Spleen (tissue), 11 donors: Measurements from ENCODE around the gene ZSCAN26. TPM values are rescaled to one million over a fixed set of nuclear protein-coding genes. Genes with fewer than 3 reads are reported as not detected.
A peak's percentile ranks its signal among the peaks of the same experiment; 100 is the strongest.

Source experiments
- DNase-seq: peaks from one replicate; pipeline ENCODE4 v3.0.0-alpha.2; 2020
- H3K27ac ChIP-seq, 8 donors: fragments of 200-600 bp; sonication (generic) in 7 of 8; 1 replicate in 4 of 8; 2 replicates in 4 of 8; pipeline versions ENCODE4 v1.5.0 to v1.8.0; 2016 to 2021; ENCODE audit warnings: inconsistent platforms in 4 of 8, mild to moderate bottlenecking in 4 of 8, moderate library complexity in 1 of 8
- H3K27me3 ChIP-seq, 7 donors: fragments of 200-600 bp; sonication (generic) in 6 of 7; replicated peaks in 1 of 7; 1 replicate in 4 of 7; 2 replicates in 3 of 7; pipeline versions ENCODE4 v1.5.0 to v1.8.0; 2016 to 2021; ENCODE audit warnings: inconsistent platforms in 3 of 7, mild to moderate bottlenecking in 1 of 7
- H3K36me3 ChIP-seq, 6 donors: fragments of 200-600 bp; sonication (generic) in 5 of 6; 1 replicate in 4 of 6; 2 replicates in 2 of 6; pipeline versions ENCODE4 v1.5.0 to v1.8.0; 2016 to 2021; ENCODE audit warnings: inconsistent platforms in 2 of 6
- H3K4me1 ChIP-seq, 6 donors: fragments of 200-600 bp; sonication (generic) in 5 of 6; 1 replicate in 3 of 6; 2 replicates in 3 of 6; pipeline versions ENCODE4 v1.5.0 to v1.8.0; 2016 to 2021; ENCODE audit warnings: inconsistent platforms in 3 of 6
- H3K4me3 ChIP-seq, 8 donors: fragments of 200-600 bp; sonication (generic) in 7 of 8; 1 replicate in 4 of 8; 2 replicates in 4 of 8; pipeline versions ENCODE4 v1.5.0 to v1.8.0; 2016 to 2021; ENCODE audit warnings: inconsistent platforms in 4 of 8, mild to moderate bottlenecking in 4 of 8, moderate library complexity in 2 of 8
- H3K9me3 ChIP-seq, 8 donors: fragments of 200-600 bp; sonication (generic) in 7 of 8; 1 replicate in 4 of 8; 2 replicates in 4 of 8; pipeline versions ENCODE4 v1.5.0 to v1.8.0; 2016 to 2021; ENCODE audit warnings: inconsistent platforms in 4 of 8
- CTCF ChIP-seq, 11 experiments: fragments of 200-600 bp in 7 of 11; fragments of 450-650 bp in 4 of 11; sonication (generic) in 4 of 11; IDR thresholded peaks in 8 of 11; conservative IDR thresholded peaks in 3 of 11; 1 replicate in 7 of 11; 2 replicates in 4 of 11; pipeline versions ENCODE4 v1.4.0 to v1.8.0; 2016 to 2021; ENCODE audit warnings: antibody characterized with exemption in 11 of 11, inconsistent platforms in 4 of 11, mild to moderate bottlenecking in 1 of 11
- POLR2A ChIP-seq, 3 donors: fragments of 450-650 bp; IDR thresholded peaks; one replicate each; pipeline ENCODE4 v1.5.1; 2017; ENCODE audit warnings: antibody characterized with exemption in 3 of 3, mild to moderate bottlenecking in 1 of 3
- POLR2AphosphoS5 ChIP-seq, 3 donors: sonication (generic); formaldehyde crosslinking; IDR thresholded peaks; one replicate each; pipeline ENCODE4 v1.5.1; 2017; ENCODE audit warnings: antibody characterized with exemption in 3 of 3
- WGBS, 5 donors: extraction: QIAGEN DNeasy Blood & Tissue Kit in 3 of 5; methylation state at CpG; one replicate each; pipeline versions ENCODE4 v1.1.5 to v1.1.7; 2013 to 2018; 5-methylcytosine and 5-hydroxymethylcytosine counted together
- intact Hi-C: fragments of 100-400 bp; cut with DNase I; formaldehyde crosslinking; loops from one replicate; pipeline ENCODE4 v1.15.0; 2023; ENCODE audit warnings: low total_unique reads
- polyA plus RNA-seq, 3 donors: library from polyadenylated mRNA; stranded (reverse); fragments of 200-250 nt; gene quantifications; one replicate each; pipeline ENCODE4 v1.2.1, GENCODE V29; 2013
- total RNA-seq, 7 donors: library from RNA; depleted of rRNA in 3 of 7; stranded (reverse); fragments of >200 nt in 3 of 7; fragmentation: NEBNext Ultra II Directional in 4 of 7; extraction: Animal tissue kit (Norgen Biotek cat#: 25700) in 4 of 7; gene quantifications; one replicate each; pipeline versions ENCODE4 v1.1.0 to v1.2.1, GENCODE V29; 2016 to 2021
- donor health status: healthy with polysubstance abuse.
- donor health status: DM: no; HTN: no; CAD: no; lungs with moderate emphysema.
- donor health status: DM: no; HTN: no; CAD: no.
- donor health status: Bipolar disorder and iron deficiency.
- donor health status: healthy.
- donor health status: DM: no; HTN: no; CAD: no.
- donor health status: DM: yes; HTN: yes; CAD: no.

ZSCAN26 gene
- total and polyA plus RNA-seq, 10 donors: 9.5 to 46.3 (median 20.3) TPM

- no peaks in the 10 kb centered on the region for H3K9me3 ChIP-seq
- intact Hi-C loops: no loop called here
- WGBS, 5 donors: 7 to 11% (median 9%) methylated on average over 5 of the region's 5 CpGs
- H3K27ac ChIP-seq: peak overlapping the region; percentile 85 to 94 (median 88)
- DNase-seq: no peak
- H3K4me1 ChIP-seq: peaks cover 11 to 44% (median 30%) of the 10 kb centered on the region in 6 donors
- peaks cover 0 to 4% (median 0%) of the 10 kb centered on the region in 6 donors for H3K36me3 ChIP-seq
- peak overlapping the region; percentile 59 to 78 (median 68) for H3K4me3 ChIP-seq
- TF ChIP-seq CTCF (IDR thresholded peaks at IDR 0.05 in 8 of 11, conservative IDR thresholded peaks at IDR 0.05 in 3 of 11) (no peak), POLR2AphosphoS5 (IDR thresholded peaks at IDR 0.05) (no peak), POLR2A (IDR thresholded peaks at IDR 0.05) (no peak)
- no peaks in the 10 kb centered on the region for H3K27me3 ChIP-seq
Observed at GRCh38 chr6:28266563-28266961, 381 bp upstream of the ZSCAN26 start.

DNA sequence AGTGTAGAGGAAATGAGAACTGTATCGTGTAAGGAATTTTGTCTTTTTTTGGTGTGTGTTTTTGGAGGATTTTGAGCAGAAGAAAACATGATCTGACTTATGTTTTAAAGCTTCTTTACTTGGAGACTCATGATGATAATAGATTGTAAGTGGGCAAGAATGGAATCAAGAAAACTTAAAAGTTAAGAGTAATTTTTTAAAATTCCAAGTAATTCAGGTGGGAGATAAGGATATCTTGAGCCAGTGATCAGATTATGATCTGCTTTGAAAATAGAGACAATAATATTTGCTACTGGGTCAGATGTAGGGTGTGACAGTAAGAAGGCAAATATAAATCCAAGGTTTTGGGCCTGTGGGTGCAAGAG is 734 bp downstream of the ZSCAN26 start:
- no peak for DNase-seq
- 2 to 7% (median 3%) methylated on average over 1 of the region's 1 CpG for WGBS, 5 donors
- Histone ChIP-seq H3K9me3 (no peaks in the 10 kb centered on the region), H3K27ac (peak overlapping the region in 7 of 8 donors; percentile 87 to 94 (median 89)), H3K4me1 (peaks cover 11 to 44% (median 30%) of the 10 kb centered on the region in 6 donors), H3K4me3 (peak overlapping the region; percentile 59 to 78 (median 68)), H3K27me3 (no peaks in the 10 kb centered on the region), H3K36me3 (peaks cover 0 to 15% (median 10%) of the 10 kb centered on the region in 6 donors)
- TF ChIP-seq POLR2A (IDR thresholded peaks at IDR 0.05): no peak
- no peak for TF ChIP-seq CTCF (IDR thresholded peaks at IDR 0.05 in 8 of 11, conservative IDR thresholded peaks at IDR 0.05 in 3 of 11)
- no peak for TF ChIP-seq POLR2AphosphoS5 (IDR thresholded peaks at IDR 0.05)
- intact Hi-C loops: no loop called here

- TF ChIP-seq POLR2A (IDR thresholded peaks at IDR 0.05): no peak
- no peak for TF ChIP-seq CTCF (IDR thresholded peaks at IDR 0.05 in 8 of 11, conservative IDR thresholded peaks at IDR 0.05 in 3 of 11)
- TF ChIP-seq POLR2AphosphoS5 (IDR thresholded peaks at IDR 0.05): no peak
- Histone ChIP-seq H3K4me1 (peaks cover 11 to 51% (median 30%) of the 10 kb centered on the region in 6 donors), H3K36me3 (peaks cover 0 to 33% (median 25%) of the 10 kb centered on the region in 6 donors), H3K27ac (peak overlapping the region in 2 of 8 donors; percentile 0 to 15), H3K4me3 (no peak overlapping the region), H3K9me3 (no peaks in the 10 kb centered on the region), H3K27me3 (no peaks in the 10 kb centered on the region)
- DNase-seq: no peak
- intact Hi-C loops: no loop called here
Observed at GRCh38 chr6:28269492-28269891, 2.5 kb downstream of the ZSCAN26 start.

- no peaks in the 10 kb centered on the region for H3K27me3 ChIP-seq
- intact Hi-C loops: no loop called here
- H3K9me3 ChIP-seq: no peaks in the 10 kb centered on the region
- peaks cover 2 to 69% (median 49%) of the 10 kb centered on the region in 6 donors for H3K36me3 ChIP-seq
- no peak overlapping the region for H3K4me3 ChIP-seq
- peak overlapping the region in 3 of 8 donors; percentile 23 to 36 (median 25) for H3K27ac ChIP-seq
- TF ChIP-seq POLR2A (IDR thresholded peaks at IDR 0.05) (no peak), POLR2AphosphoS5 (IDR thresholded peaks at IDR 0.05) (no peak), CTCF (IDR thresholded peaks at IDR 0.05 in 8 of 11, conservative IDR thresholded peaks at IDR 0.05 in 3 of 11) (no peak)
- peaks cover 0 to 21% (median 4%) of the 10 kb centered on the region in 6 donors for H3K4me1 ChIP-seq
- DNase-seq: no peak
Observed at GRCh38 chr6:28274888-28275287, 7.9 kb downstream of the ZSCAN26 start.
